HG02943 (cell line): Measurements from ENCODE around the gene CDC73.

ENCODE experiments used
- ATAC-seq: cut with Tn5 transposase; IDR thresholded peaks from one replicate; pipeline ENCODE4 v1.9.1; 2021; ENCODE audit warnings: mild to moderate bottlenecking, low read depth, moderate library complexity; ENCODE audit not compliant: unreplicated experiment

Gene CDC73

GRCh38 chr1:193121616-193122593, at the start of gene CDC73:
Gene CDC73, plus strand, starts transcription at chr1:193122031. Its CDS starts 170 bp downstream, at chr1:193122201.
- peak; percentile 93 for ATAC-seq

DNA sequence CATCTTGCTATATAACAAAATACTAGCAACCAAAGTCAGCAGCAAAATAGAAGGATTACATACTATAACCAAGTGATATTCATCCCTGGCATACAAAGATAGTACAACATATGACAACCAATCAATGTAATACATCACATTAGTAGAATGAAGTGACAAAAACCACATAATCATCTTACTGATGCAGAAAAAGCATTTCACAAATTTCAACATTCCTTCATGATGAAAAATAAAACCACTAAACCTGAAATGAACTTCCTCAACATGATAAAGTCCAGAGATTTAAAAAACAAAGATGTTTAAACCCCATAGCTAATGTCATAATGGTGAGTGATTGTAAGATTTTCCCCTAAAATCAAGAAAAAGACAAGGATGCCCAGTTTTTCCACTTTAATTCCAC, 43.8 kb upstream of the CDC73 start:
- no peak for ATAC-seq

DNA sequence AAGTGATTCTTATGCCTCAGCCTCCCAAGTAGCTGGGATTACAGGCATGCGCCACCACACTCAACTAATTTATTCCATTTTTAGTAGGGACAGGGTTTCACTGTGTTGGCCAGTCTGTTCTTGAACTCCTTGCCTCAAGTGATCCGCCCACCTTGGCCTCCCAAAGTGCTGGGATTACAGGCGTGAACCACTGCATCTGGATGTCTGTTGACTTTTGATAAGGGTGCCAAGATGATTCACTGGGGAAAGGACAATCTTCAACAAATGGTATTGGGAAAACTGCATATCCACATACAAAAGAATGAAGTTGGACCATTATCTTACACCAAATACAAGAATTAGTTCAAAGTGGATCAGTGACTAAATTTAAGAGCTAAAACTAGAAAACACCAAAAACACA, 42.6 kb upstream of the CDC73 start:
- ATAC-seq = no peak

DNA sequence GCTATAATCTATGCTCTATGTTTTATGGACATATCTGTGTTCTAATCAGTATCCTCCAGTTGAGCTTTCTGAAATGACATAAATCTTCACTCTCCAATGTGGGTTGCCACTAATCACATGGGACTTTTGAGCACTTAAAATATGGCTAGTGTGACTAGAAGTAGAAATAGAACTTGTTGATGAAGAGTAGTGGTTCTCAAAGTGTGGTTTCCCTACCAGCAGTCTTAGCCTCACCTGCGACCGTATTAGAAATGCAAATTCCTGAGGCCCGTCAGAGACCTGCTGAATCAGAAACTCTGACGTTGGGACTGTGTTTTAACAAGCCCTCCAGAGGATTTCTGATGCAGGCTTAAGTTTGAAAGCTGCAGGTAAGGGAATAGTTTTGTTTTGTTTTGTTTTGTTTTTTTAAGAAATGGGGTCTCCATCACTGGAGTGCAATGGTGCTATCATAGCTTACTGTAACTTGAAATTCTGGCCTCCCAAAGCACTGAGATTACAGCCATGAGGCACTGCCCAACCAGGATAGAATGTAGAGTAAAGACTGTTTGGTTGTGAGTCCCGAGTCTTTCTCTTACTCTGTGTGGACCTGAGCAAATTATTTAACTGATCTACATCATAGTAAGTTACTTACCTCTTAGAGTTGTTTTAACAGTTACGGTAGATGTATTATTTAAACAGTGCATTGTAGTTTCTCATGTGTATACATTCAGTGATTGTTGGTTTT, 38.3 kb upstream of the CDC73 start:
- peak; percentile 90 for ATAC-seq

DNA sequence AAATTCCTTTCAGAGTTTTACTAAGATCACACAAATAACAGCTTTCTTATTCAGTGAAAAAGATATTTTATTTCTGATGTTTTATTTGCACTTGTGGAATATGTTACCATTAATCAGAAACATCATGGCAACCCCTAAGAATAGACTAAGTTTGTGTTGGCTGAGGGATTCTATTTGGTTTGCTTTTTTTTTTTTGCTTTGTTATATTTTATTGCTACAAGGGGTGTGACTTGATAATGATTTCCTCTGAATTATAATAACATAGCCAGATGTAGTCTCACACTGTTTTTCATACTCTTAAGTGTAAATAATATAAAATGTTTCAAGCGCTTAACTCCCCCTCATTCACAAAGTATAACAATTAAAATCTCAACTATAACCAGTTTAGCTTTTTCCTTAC, 36.6 kb upstream of the CDC73 start:
- ATAC-seq = no peak

- ATAC-seq = no peak
Measured at GRCh38 chr1:193086342-193086741, 35.5 kb upstream of the CDC73 start.

DNA sequence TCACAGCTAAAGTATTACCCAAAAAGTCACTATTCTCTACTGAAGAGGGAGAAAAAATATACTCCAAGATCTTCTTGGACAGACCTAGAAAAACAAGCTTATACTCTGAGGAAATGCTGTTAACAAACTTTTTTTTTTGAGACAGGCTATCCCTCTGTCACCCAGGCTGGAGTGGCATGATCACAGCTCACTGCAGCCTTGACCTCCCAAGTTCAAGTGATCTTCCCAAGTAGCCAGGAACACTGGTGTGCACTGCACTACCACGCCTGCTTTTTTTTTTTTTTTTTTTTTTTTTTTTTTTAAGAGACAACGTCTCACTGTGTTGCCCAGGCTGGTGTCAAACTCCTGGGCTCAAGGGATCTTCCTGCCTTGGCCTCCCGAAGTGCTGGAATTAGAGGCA, 33.9 kb upstream of the CDC73 start:
- ATAC-seq = no peak

DNA sequence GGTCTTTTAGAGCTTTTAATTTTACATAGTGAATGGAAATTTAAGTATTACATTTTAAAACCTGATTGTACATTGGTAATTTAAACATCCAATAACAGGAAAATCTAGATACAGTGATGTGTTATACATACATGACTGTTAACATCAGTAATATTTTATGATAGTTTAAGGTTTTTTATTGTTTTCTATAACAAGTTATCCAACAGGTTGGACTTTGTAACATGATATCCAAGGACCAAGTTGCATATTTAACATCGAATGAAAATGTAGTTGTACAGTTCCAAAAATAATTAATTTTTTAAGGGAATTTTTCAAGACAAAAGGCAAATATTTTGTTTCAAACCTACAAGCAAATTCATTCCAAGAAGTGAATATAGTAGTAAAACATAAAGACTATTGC, 31.0 kb upstream of the CDC73 start:
- no peak for ATAC-seq

- ATAC-seq = no peak
Measured at GRCh38 chr1:193094112-193094511, 27.7 kb upstream of the CDC73 start.

- no peak for ATAC-seq
Measured at GRCh38 chr1:193102662-193103061, 19.2 kb upstream of the CDC73 start.

GRCh38 chr1:193103759-193104501, 17.9 kb upstream of the CDC73 start:
- ATAC-seq = no peak

GRCh38 chr1:193104502-193104906, 17.3 kb upstream of the CDC73 start:
- ATAC-seq = peak; percentile 40

DNA sequence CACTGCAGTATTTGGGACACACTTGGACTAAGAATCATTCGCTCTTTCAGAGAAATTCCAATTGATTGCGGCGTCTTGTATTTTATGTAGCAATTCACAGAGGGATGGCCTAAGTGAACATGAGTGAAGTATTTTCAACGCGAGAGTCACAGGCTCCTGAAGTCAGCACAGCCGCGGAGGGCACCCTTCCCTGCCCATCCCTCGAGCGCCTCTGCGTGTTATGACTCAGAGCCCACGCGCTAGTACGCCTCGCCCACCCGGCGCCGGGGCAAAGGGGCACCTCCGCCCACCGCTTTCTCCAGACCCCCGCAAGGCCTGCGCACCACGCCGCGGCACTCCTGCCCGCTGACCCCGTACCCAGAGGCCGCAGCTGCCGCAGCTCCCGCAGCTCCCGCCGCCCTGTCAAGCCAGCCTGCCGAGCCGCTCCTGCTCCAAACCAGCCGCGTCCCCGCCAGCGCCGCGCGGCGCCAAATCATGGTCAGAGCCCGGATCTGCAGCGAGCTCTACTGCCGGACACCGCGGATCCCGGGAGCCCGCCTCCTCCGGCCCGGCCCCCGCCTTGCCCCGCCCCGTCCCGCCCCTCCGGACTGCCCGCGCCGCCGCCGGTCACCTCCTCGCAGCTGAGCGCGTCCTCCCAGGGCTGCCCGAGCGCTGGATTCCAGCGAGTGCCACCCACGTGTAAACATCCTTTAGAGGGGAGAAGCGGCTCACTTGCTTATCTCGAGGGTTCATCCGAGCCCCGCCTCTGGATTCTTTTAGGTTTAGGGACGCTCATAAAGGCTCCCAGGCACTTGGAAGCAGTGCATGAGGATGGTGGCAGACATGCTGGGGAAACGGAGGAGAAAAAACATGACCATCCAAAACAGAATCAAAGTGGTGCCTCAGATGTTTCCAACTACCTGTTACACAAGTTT, 16.7 kb upstream of the CDC73 start, which contains the start of gene GLRX2:
Gene GLRX2, minus strand, starts transcription at position 508 of the 914 bp plus-strand sequence. Its CDS starts 32 bp downstream, at position 476.
- ATAC-seq = peak; percentile 88

- ATAC-seq = no peak
Measured at GRCh38 chr1:193105821-193106177, 16.0 kb upstream of the CDC73 start.

DNA sequence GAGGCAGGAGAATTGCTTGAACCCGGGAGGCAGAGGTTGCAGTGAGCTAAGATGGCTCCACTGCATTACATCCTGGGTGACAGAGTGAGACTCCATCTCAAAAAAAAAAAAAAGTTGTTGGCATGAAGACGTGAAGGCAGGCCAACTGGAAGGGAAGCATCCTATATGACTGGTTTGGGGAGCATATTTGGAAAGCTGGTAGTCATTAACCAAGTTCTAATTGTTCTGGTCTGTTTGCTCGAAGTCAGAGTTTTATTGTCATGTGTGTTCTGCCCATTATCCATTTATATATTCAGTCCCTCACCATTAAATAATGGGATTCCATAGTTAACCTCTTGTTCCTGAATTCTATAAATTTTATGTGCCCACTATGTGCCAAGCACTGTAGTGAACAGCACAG, 13.4 kb upstream of the CDC73 start:
- ATAC-seq = no peak

DNA sequence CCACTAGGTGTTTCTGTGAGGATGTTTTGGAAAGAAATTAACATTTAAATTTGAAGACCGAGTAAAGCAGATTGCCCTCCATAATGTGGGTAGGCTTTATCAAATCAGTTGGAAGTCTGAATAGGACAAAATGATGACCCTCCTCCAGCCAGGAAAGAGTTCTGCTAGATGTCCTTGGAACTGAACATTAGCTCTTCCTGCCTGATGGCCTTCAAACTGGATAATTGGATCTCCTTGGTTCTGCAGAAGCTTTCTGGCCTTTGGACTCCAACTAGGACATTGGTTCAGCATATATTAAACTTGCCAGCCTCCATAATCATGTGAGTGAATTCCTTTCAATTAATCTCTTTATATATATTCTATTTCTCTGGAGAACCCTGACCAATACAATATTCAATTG, 12.2 kb upstream of the CDC73 start:
- ATAC-seq = no peak

DNA sequence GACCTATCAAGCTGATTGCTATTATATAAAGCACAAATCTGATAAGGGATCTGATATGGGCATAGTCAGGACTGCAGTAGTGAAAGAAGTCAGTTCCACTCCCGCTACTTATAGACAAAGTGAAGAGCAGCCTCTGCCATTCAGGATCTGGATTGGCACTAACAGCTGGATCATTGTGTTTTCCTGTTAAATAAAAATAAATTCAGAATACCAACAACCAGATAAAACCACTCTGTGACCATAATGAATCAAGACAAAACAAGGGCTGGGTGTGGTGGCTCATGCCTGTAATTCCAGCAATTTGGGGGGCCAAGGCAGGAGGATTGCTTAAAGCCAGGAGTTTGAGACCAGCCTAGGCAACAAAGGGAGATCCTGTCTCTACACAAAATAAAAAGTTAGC, 11.6 kb upstream of the CDC73 start:
- no peak for ATAC-seq

DNA sequence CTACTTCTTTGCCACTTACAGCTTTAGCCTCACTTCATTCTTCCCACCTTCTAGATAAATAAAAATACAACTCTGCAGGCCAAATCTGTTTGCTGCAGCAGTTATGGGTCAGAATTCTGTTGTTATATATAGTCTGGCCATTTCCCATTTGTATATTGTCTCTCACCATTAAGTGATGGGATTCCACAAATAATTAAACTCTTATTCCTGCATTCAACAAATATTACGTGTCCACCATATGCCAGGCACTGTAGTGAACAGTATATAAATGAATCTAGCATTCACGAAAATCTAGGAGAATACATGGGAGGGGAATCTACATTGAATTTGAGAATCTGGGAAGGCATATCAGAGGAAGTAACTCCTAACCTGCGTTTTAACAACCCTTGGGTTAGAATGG, 11.0 kb upstream of the CDC73 start:
- ATAC-seq = no peak

GRCh38 chr1:193111641-193112090, 10.2 kb upstream of the CDC73 start:
- no peak for ATAC-seq
